Measurements from ENCODE around the gene MMAB. TPM values are rescaled to one million over a fixed set of nuclear protein-coding genes. Genes with fewer than 3 reads are reported as not detected.

The MMAB gene
- polyA plus RNA-seq, 2 of the 4 experiments (the other 2 are of a cell fraction), result 26.1 to 36.8 TPM

- Histone ChIP-seq H3K4me2 (no peak overlapping the region), H3K4me1 (peaks cover 4% of the 10 kb centered on the region), H3K4me3 (no peak overlapping the region), H3K9me3 (no peaks in the 10 kb centered on the region), H3K27ac (no peak overlapping the region)
- FAIRE-seq, result no peak
- no peak for TF ChIP-seq CBX2 (IDR thresholded peaks at IDR 0.05; ENCODE audit: borderline replicate concordance, low read depth)
- TF ChIP-seq NPAS2 (CRISPR knock-in tag; IDR thresholded peaks at IDR 0.05; ENCODE audit: borderline replicate concordance), result no peak
- no peak for TF ChIP-seq HOXA7 (CRISPR knock-in tag; IDR thresholded peaks at IDR 0.05)
- TF ChIP-seq HOXB5 (CRISPR knock-in tag; IDR thresholded peaks at IDR 0.05), result no peak
- TF ChIP-seq GATA3 (IDR thresholded peaks at IDR 0.05; ENCODE audit: borderline replicate concordance), result no peak
- TF ChIP-seq MYC (IDR thresholded peaks at IDR 0.05; ENCODE audit: borderline replicate concordance, low read length), result no peak
- no peak for TF ChIP-seq KDM1A (IDR thresholded peaks at IDR 0.05; ENCODE audit: low read depth)
- no peak for TF ChIP-seq ZC3H11A (IDR thresholded peaks at IDR 0.05)
- no peak for TF ChIP-seq EHF (CRISPR knock-in tag; IDR thresholded peaks at IDR 0.05)
- no peak for TF ChIP-seq POLR2A (IDR thresholded peaks at IDR 0.05; ENCODE audit: low read length)
- TF ChIP-seq MAZ (IDR thresholded peaks at IDR 0.05; ENCODE audit: borderline replicate concordance, low read depth, low read length), result no peak
- TF ChIP-seq SREBF2 (IDR thresholded peaks at IDR 0.05), result no peak
- TF ChIP-seq, protein P1, sequence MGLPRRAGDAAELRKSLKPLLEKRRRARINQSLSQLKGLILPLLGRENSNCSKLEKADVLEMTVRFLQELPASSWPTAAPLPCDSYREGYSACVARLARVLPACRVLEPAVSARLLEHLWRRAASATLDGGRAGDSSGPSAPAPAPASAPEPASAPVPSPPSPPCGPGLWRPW (IDR thresholded peaks at IDR 0.05), result no peak
- TF ChIP-seq POLR2AphosphoS2 (conservative IDR thresholded peaks at IDR 0.05; ENCODE audit: low read length), result no peak
- no peak for TF ChIP-seq RNF2 (IDR thresholded peaks at IDR 0.05; ENCODE audit: borderline replicate concordance, low read depth)
- TF ChIP-seq E2F6 (IDR thresholded peaks at IDR 0.05; ENCODE audit: borderline replicate concordance, low read depth), result no peak
- ChIA-PET CTCF (interaction anchor here (1.0 to 10.4 kb wide), 6 partner anchors 9 to 211 kb away, joined by 3 to 123 read pairs (median 8); no protein-coding TSS in a partner anchor), POLR2A (no interaction called here)
- no peak for ATAC-seq
- DNase-seq (ENCODE audit: low read depth in 1 of 2, low spot score in 1 of 2), result no peak
- 92% methylated on average over 13 of the region's 15 CpGs for WGBS (ENCODE audit: missing lambda C conversion rate)
Observed at GRCh38 chr12:109594556-109595317, 21.4 kb upstream of the MMAB start.

DNA sequence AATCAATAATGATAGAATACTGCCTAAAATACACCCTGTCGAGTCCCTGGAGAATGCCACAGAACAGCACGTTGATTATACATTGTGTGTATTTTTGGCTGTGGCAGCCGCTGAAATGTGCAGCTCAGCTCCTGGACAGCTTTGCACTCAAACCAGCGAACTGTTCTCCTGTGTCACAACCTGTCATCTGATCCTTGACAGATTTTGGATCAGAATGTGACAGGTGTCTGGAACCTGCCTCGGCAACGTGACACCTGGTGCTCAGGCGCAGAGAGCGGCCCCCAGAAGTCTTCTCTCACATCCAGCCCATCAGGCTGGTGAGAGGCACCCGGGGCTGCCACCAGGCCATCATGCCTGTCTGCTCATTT, 19.6 kb upstream of the MMAB start:
- WGBS (ENCODE audit: missing lambda C conversion rate), result 84% methylated on average over 9 of the region's 9 CpGs
- H3K4me1 ChIP-seq, result peaks cover 2% of the 10 kb centered on the region

More for the DNA sequence above, 19.6 kb upstream of the MMAB start:
- H3K27ac ChIP-seq, result no peak overlapping the region
- no peak overlapping the region for H3K4me3 ChIP-seq
- ATAC-seq (no peak), FAIRE-seq (no peak), DNase-seq (ENCODE audit: low read depth in 1 of 2, low spot score in 1 of 2) (no peak)
- POLR2A ChIA-PET, result interaction anchor here (0.7 kb wide), 1 partner anchor 40 kb away, joined by 3 read pairs; no protein-coding TSS in a partner anchor
- no peak overlapping the region for H3K4me2 ChIP-seq
- CTCF ChIA-PET, result interaction anchor here (0.7 to 10.4 kb wide), 6 partner anchors 7 to 182 kb away, joined by 3 to 123 read pairs (median 4); no protein-coding TSS in a partner anchor
- TF ChIP-seq BHLHE40 (IDR thresholded peaks at IDR 0.05; ENCODE audit: low read depth, low read length), result no peak
- no peak for TF ChIP-seq RAD21 (conservative IDR thresholded peaks at IDR 0.05 in 1 of 2, IDR thresholded peaks at IDR 0.05 in 1 of 2)
- no peak for TF ChIP-seq ZSCAN20 (CRISPR knock-in tag; IDR thresholded peaks at IDR 0.05)
- TF ChIP-seq, protein P2, sequence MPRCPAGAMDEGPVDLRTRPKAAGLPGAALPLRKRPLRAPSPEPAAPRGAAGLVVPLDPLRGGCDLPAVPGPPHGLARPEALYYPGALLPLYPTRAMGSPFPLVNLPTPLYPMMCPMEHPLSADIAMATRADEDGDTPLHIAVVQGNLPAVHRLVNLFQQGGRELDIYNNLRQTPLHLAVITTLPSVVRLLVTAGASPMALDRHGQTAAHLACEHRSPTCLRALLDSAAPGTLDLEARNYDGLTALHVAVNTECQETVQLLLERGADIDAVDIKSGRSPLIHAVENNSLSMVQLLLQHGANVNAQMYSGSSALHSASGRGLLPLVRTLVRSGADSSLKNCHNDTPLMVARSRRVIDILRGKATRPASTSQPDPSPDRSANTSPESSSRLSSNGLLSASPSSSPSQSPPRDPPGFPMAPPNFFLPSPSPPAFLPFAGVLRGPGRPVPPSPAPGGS (IDR thresholded peaks at IDR 0.05), result no peak
- TF ChIP-seq RFX5 (IDR thresholded peaks at IDR 0.05), result no peak
- TF ChIP-seq ESRRA (IDR thresholded peaks at IDR 0.05; ENCODE audit: borderline replicate concordance, low read length), result no peak
- no peak for TF ChIP-seq MYC (IDR thresholded peaks at IDR 0.05; ENCODE audit: borderline replicate concordance, low read length)
- TF ChIP-seq CBX2 (IDR thresholded peaks at IDR 0.05; ENCODE audit: borderline replicate concordance, low read depth), result no peak
- TF ChIP-seq HEYL (CRISPR knock-in tag; IDR thresholded peaks at IDR 0.05), result no peak
- TF ChIP-seq RCOR1 (IDR thresholded peaks at IDR 0.05; ENCODE audit: low read depth, low read length), result no peak
- no peak for TF ChIP-seq PBX3 (IDR thresholded peaks at IDR 0.05)
- no peak for TF ChIP-seq MAX (IDR thresholded peaks at IDR 0.05)
- TF ChIP-seq, protein P3, sequence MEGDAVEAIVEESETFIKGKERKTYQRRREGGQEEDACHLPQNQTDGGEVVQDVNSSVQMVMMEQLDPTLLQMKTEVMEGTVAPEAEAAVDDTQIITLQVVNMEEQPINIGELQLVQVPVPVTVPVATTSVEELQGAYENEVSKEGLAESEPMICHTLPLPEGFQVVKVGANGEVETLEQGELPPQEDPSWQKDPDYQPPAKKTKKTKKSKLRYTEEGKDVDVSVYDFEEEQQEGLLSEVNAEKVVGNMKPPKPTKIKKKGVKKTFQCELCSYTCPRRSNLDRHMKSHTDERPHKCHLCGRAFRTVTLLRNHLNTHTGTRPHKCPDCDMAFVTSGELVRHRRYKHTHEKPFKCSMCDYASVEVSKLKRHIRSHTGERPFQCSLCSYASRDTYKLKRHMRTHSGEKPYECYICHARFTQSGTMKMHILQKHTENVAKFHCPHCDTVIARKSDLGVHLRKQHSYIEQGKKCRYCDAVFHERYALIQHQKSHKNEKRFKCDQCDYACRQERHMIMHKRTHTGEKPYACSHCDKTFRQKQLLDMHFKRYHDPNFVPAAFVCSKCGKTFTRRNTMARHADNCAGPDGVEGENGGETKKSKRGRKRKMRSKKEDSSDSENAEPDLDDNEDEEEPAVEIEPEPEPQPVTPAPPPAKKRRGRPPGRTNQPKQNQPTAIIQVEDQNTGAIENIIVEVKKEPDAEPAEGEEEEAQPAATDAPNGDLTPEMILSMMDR (IDR thresholded peaks at IDR 0.05), result no peak
- TF ChIP-seq, protein P1 (IDR thresholded peaks at IDR 0.05), result no peak
- TF ChIP-seq POLR2AphosphoS2 (conservative IDR thresholded peaks at IDR 0.05; ENCODE audit: low read length), result no peak
- TF ChIP-seq NFE2L2 (conservative IDR thresholded peaks at IDR 0.05; ENCODE audit: low read length), result no peak
- no peak for TF ChIP-seq HOXA7 (CRISPR knock-in tag; IDR thresholded peaks at IDR 0.05)
- TF ChIP-seq EHMT2 (IDR thresholded peaks at IDR 0.05; ENCODE audit: low read depth), result no peak
- H3K9me3 ChIP-seq, result no peaks in the 10 kb centered on the region
